Transverse colon (tissue), 4 donors: ENCODE results near the gene TNK2. TPM values are rescaled to one million over a fixed set of nuclear protein-coding genes. Genes with fewer than 3 reads are reported as not detected.

Experiments
- DNase-seq: peaks from one replicate; pipeline ENCODE4 v3.0.0-alpha.2; 2019
- H3K27ac ChIP-seq, 4 donors: fragments of 200-600 bp; sonication (generic); 2 replicates each; pipeline ENCODE4 v1.5.1; 2016 to 2018; ENCODE audit warnings: inconsistent platforms in 4 of 4
- H3K27me3 ChIP-seq: fragments of 200-600 bp; sonication (generic); 2 replicates; pipeline ENCODE4 v1.5.1; 2017; ENCODE audit warnings: inconsistent platforms
- H3K36me3 ChIP-seq, 4 donors: fragments of 200-600 bp; sonication (generic); 2 replicates each; pipeline ENCODE4 v1.5.1; 2017 to 2019; ENCODE audit warnings: inconsistent platforms in 4 of 4
- H3K4me1 ChIP-seq, 4 donors: fragments of 200-600 bp; sonication (generic); 2 replicates each; pipeline ENCODE4 v1.5.1; 2017 to 2020; ENCODE audit warnings: inconsistent platforms in 4 of 4
- H3K4me3 ChIP-seq, 4 donors: fragments of 200-600 bp; sonication (generic); 1 replicate in 1 of 4; 2 replicates in 3 of 4; pipeline versions ENCODE4 v1.5.1 to v1.6.1; 2017 to 2019; ENCODE audit warnings: inconsistent platforms in 4 of 4
- H3K9me3 ChIP-seq, 2 donors: fragments of 200-600 bp; sonication (generic); 2 replicates each; pipeline ENCODE4 v1.5.1; 2017 to 2019; ENCODE audit warnings: inconsistent platforms in 2 of 2
- EP300 ChIP-seq: sonication (generic); formaldehyde crosslinking; IDR thresholded peaks from one replicate; pipeline ENCODE4 v1.6.1; 2017; ENCODE audit warnings: antibody characterized with exemption, low read depth
- POLR2A ChIP-seq: fragments of 450-650 bp; IDR thresholded peaks from one replicate; pipeline ENCODE4 v1.6.1; 2016; ENCODE audit warnings: antibody characterized with exemption, mild to moderate bottlenecking, moderate library complexity
- POLR2AphosphoS5 ChIP-seq, 3 donors: sonication (generic); formaldehyde crosslinking; IDR thresholded peaks; one replicate each; pipeline ENCODE4 v1.6.1; 2016; ENCODE audit warnings: antibody characterized with exemption in 3 of 3
- WGBS, 2 donors: methylation state at CpG; one replicate each; pipeline ENCODE4 v1.1.5; 2018; ENCODE audit warnings: low coverage in 1 of 2; 5-methylcytosine and 5-hydroxymethylcytosine counted together
- in situ Hi-C, 4 donors: fragments of 200-750 bp; cut with MboI; loops; one replicate each; pipeline versions ENCODE4 v1.15.0 to v1.15.1; 2017; ENCODE audit warnings: low sequenced_read_pairs in 3 of 4, low pct_ligation_motif_present in 1 of 4, low pct_unique_long_range_greater_than_20kb in 1 of 4
- intact Hi-C: fragments of 100-400 bp; cut with DNase I; formaldehyde crosslinking; loops from one replicate; pipeline ENCODE4 v1.15.1; 2023; ENCODE audit warnings: low total_unique reads
- total RNA-seq, 4 donors: library from RNA; depleted of rRNA; stranded (reverse); fragments of >200 nt; gene quantifications; one replicate each; pipeline ENCODE4 v1.1.0, GENCODE V29; 2016
- TF ChIP-seq, protein P1 (sequence below), 5 experiments: fragments of 200-600 bp in 3 of 5; fragments of 450-650 bp in 2 of 5; sonication (generic) in 3 of 5; IDR thresholded peaks; 1 replicate in 2 of 5; 2 replicates in 3 of 5; pipeline ENCODE4 v1.5.1; 2016 to 2017; ENCODE audit warnings: antibody characterized with exemption in 5 of 5, inconsistent platforms in 3 of 5, mild to moderate bottlenecking in 2 of 5, moderate library complexity in 1 of 5

TNK2 gene
- total RNA-seq, 4 donors from 2014 or later = 19.1 to 74.1 (median 21.3) TPM

DNA sequence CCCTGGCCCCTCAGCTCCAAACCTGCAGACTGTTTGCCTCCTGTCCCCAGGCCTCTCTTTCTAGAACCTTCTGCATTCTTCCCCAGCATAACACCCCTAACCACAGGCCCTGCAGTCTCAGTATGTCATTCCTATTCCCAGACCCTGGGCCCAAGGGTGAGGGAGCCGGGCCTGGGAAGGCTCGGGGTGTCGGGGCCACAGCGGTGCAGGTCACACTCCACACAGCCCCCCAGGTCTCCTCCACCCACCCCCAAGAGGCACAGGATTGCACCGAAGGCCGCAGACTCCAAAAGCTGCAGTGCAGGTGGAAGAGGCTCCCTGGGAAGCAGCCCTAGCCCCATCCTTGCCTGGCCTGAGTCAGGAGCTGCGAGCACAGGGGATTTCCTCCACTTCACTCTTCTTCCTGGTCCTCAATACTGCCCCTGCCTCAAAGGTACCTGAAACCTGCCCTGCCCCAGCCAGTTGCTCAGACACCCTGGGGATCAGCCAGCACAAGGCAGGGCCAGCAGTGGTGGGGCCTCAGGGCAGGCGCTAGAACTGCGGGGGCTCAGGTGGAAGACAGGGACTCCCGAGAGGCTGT, 31.1 kb downstream of the TNK2 start:
- no peaks in the 10 kb centered on the region for H3K36me3 ChIP-seq
- DNase-seq = no peak
- 86% methylated on average over 10 of the region's 10 CpGs; no CpG with 5 or more reads in 1 of the 2 donors for WGBS, 2 donors
- intact Hi-C loops (no loop called here), in situ Hi-C loops (no loop called here)
- TF ChIP-seq EP300 (no peak), POLR2AphosphoS5 (IDR thresholded peaks at IDR 0.05) (no peak), POLR2A (no peak)
- TF ChIP-seq, protein P1, sequence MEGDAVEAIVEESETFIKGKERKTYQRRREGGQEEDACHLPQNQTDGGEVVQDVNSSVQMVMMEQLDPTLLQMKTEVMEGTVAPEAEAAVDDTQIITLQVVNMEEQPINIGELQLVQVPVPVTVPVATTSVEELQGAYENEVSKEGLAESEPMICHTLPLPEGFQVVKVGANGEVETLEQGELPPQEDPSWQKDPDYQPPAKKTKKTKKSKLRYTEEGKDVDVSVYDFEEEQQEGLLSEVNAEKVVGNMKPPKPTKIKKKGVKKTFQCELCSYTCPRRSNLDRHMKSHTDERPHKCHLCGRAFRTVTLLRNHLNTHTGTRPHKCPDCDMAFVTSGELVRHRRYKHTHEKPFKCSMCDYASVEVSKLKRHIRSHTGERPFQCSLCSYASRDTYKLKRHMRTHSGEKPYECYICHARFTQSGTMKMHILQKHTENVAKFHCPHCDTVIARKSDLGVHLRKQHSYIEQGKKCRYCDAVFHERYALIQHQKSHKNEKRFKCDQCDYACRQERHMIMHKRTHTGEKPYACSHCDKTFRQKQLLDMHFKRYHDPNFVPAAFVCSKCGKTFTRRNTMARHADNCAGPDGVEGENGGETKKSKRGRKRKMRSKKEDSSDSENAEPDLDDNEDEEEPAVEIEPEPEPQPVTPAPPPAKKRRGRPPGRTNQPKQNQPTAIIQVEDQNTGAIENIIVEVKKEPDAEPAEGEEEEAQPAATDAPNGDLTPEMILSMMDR (IDR thresholded peaks at IDR 0.05) = no peak
- peaks cover 0 to 26% (median 14%) of the 10 kb centered on the region in 4 donors for H3K4me1 ChIP-seq
- no peaks in the 10 kb centered on the region for H3K27me3 ChIP-seq
- no peaks in the 10 kb centered on the region for H3K9me3 ChIP-seq
- H3K4me3 ChIP-seq = peak overlapping the region in 3 of 4 donors; percentile 2 to 42 (median 15)
- H3K27ac ChIP-seq = peak overlapping the region; percentile 58 to 85 (median 79)

DNA sequence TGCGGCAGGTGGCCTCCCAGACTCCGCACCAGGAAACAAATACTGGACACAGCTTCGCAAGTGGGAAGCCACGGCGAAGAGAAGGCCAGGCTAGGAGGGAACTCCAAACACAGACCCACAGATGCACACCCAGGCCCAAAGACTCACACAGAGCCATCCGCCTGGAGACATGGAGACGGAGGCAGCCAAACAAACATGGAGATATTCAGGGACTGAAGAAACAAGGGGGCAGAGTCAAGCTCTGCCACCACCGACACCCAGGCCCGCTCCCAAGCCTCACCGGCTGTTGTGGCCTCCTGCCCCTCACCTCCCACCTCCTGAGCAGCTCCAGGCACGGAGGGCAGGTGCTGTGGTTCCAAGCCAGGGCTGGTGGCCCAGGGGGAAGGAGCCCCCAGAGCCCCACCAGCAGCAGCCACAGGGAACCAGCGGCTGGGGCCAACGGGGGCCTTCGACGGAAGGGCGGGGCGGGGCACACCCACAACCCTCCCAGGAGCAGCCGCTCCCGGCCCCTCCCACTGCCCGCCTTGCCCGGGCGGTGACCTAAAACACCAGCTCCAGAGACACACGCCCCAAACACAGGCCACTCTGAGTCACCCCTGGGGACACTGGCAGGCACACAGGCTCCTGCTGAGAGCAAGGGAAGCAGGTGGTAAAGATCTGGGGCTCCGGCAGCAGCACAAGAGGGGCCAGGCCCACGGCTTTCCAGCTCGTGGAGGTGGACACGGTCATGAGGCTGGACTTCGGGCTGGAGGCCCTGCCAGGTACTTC, 31.9 kb downstream of the TNK2 start:
- peak overlapping the region in 3 of 4 donors; percentile 2 to 42 (median 15) for H3K4me3 ChIP-seq
- peaks cover 0 to 26% (median 14%) of the 10 kb centered on the region in 4 donors for H3K4me1 ChIP-seq
- intact Hi-C loops = no loop called here
- H3K9me3 ChIP-seq = no peaks in the 10 kb centered on the region
- no peaks in the 10 kb centered on the region for H3K27me3 ChIP-seq
- H3K36me3 ChIP-seq = no peaks in the 10 kb centered on the region
- DNase-seq = peak; percentile 92
- whole genome bisulfite sequencing, 2 donors = 68% methylated on average over 24 of the region's 28 CpGs; no CpG with 5 or more reads in 1 of the 2 donors
- peak overlapping the region; percentile 58 to 85 (median 79) for H3K27ac ChIP-seq
- in situ Hi-C loops = no loop called here
- TF ChIP-seq POLR2A = peak; percentile 88
- peak; percentile 61 to 92 (median 92) for TF ChIP-seq POLR2AphosphoS5 (IDR thresholded peaks at IDR 0.05)
- peak; percentile 38 for TF ChIP-seq EP300
- TF ChIP-seq, protein P1 (IDR thresholded peaks at IDR 0.05) = no peak

DNA sequence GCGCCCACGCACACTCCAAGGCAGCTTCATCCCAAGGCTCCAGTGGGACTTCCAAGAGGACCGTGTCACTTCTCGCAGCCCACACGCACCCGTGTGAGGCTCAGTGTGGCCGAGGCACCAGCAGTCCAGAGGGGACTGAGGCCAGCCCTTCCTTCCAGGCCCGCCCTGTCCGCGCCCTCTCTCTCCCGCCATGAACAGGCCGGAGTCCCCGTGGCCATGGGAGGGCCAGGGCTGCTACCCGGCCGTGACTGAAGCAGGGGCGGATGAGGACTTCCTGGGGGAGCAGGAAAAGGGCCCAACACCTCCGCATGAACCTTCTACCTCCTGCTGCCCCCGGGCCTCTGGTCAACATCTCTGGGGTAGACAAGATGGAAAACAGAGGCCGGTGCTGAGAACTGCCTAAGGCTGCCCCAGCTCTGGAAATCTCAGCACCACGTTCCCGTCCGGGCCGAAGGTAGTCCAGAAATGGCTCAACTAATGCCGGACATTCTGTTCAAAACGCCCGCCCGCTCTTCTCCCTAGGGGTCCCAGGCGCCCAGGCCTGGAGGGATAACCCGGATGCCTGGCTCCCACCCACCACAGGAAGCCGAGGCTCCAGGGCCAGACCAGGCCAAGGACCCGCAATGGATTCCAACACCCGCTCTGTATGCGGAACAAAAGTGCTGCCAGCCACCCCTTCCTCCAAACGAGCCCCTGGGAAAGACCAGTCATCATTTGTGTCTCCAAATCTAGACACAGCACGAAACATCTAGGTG, 32.7 kb downstream of the TNK2 start:
- H3K27ac ChIP-seq = no peak overlapping the region
- H3K36me3 ChIP-seq = no peaks in the 10 kb centered on the region
- TF ChIP-seq, protein P1 (IDR thresholded peaks at IDR 0.05) = no peak
- TF ChIP-seq POLR2A (no peak), POLR2AphosphoS5 (IDR thresholded peaks at IDR 0.05) (no peak), EP300 (no peak)
- peaks cover 0 to 26% (median 14%) of the 10 kb centered on the region in 4 donors for H3K4me1 ChIP-seq
- WGBS, 2 donors = 93% methylated on average over 35 of the region's 35 CpGs; no CpG with 5 or more reads in 1 of the 2 donors
- in situ Hi-C loops (no loop called here), intact Hi-C loops (no loop called here)
- DNase-seq = no peak
- H3K4me3 ChIP-seq = no peak overlapping the region
- H3K9me3 ChIP-seq = no peaks in the 10 kb centered on the region
- no peaks in the 10 kb centered on the region for H3K27me3 ChIP-seq

DNA sequence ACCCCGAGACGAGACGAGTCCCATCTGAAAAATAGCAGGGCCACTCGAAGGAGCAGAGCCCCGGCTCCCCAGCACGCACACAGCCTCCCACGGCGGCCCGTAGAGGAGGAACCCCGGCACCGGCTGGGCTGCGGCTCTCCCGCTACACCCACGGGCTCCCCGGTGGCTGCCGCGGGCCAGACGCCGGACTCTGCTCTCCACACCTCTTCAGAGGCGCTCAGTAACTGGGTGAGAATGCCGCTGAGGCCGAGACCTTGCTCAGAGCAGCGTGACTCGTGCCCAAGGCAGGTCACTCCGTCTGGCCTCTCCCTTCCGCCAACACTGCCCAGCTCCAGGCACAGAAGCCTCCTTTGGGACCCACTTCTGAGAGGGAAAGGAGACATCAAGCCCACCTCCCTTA, 34.4 kb downstream of the TNK2 start:
- H3K27ac ChIP-seq = no peak overlapping the region
- in situ Hi-C loops = no loop called here
- no peak for DNase-seq
- WGBS, 2 donors = 91% methylated on average over 26 of the region's 26 CpGs; no CpG with 5 or more reads in 1 of the 2 donors
- H3K9me3 ChIP-seq = no peaks in the 10 kb centered on the region
- H3K27me3 ChIP-seq = no peaks in the 10 kb centered on the region
- intact Hi-C loops = loop anchor here (5.0 kb wide), 1 partner anchor 1718 kb away; no protein-coding TSS in a partner anchor
- TF ChIP-seq, protein P1 (IDR thresholded peaks at IDR 0.05) = no peak
- TF ChIP-seq POLR2AphosphoS5 (IDR thresholded peaks at IDR 0.05) = no peak
- TF ChIP-seq EP300 = no peak
- no peak for TF ChIP-seq POLR2A
- no peaks in the 10 kb centered on the region for H3K36me3 ChIP-seq
- no peak overlapping the region for H3K4me3 ChIP-seq
- H3K4me1 ChIP-seq = peaks cover 0 to 26% (median 14%) of the 10 kb centered on the region in 4 donors
